GM12878 (cell line): ENCODE data around the gene ZNF646. TPM values are rescaled to one million over a fixed set of nuclear protein-coding genes. Genes with fewer than 3 reads are reported as not detected.
A peak's percentile ranks its signal among the peaks of the same experiment; 100 is the strongest.

Experiments
- ASH2L ChIP-seq: fragments of 300-600, 200-600 bp; sonication (generic); IDR thresholded peaks from 2 replicates; pipeline ENCODE4 v1.6.1; 2017; ENCODE audit warnings: low read depth, mild to moderate bottlenecking, borderline replicate concordance
- CBX3 ChIP-seq: fragments of 200-600 bp; sonication (generic); IDR thresholded peaks from 2 replicates; pipeline ENCODE4 v1.6.1; 2016; ENCODE audit warnings: low read depth, borderline replicate concordance
- EED ChIP-seq: sonication (generic); IDR thresholded peaks from 2 replicates; pipeline ENCODE4 v1.6.1; 2016; ENCODE audit warnings: antibody characterized with exemption, low read depth
- FOXK2 ChIP-seq: fragments of 450-650 bp; IDR thresholded peaks from 2 replicates; pipeline ENCODE4 v1.6.1; 2017; ENCODE audit warnings: mild to moderate bottlenecking, moderate library complexity
- MEF2B ChIP-seq: fragments of 450-650 bp; IDR thresholded peaks from 2 replicates; pipeline ENCODE4 v1.6.1; 2018; ENCODE audit warnings: mild to moderate bottlenecking, moderate library complexity; ENCODE audit not compliant: partially characterized antibody, poor library complexity, severe bottlenecking
- NFYB ChIP-seq: IDR thresholded peaks from 2 replicates; pipeline ENCODE4 v1.6.1; 2011; ENCODE audit warnings: low read depth, mild to moderate bottlenecking, low read length, improper control_type of control experiment, moderate library complexity; ENCODE audit not compliant: insufficient read depth
- NR2C2 ChIP-seq: IDR thresholded peaks from 2 replicates; pipeline ENCODE4 v1.6.1; 2011; ENCODE audit warnings: borderline replicate concordance, low read depth; ENCODE audit not compliant: control insufficient read depth, insufficient read length
- SP1 ChIP-seq: IDR thresholded peaks from one replicate; pipeline ENCODE4 v1.6.1; 2011; ENCODE audit warnings: low read depth, low read length
- SPI1 ChIP-seq: IDR thresholded peaks from 2 replicates; pipeline ENCODE4 v1.6.1; 2011; ENCODE audit warnings: low read depth, mild to moderate bottlenecking, low read length, moderate library complexity, borderline replicate concordance; ENCODE audit not compliant: insufficient read depth
- WRNIP1 ChIP-seq: IDR thresholded peaks from 2 replicates; pipeline ENCODE4 v1.6.1; 2011; ENCODE audit warnings: low read depth, low read length, improper control_type of control experiment, borderline replicate concordance
- polyA plus RNA-seq, 11 experiments: library from polyadenylated mRNA; depleted of rRNA in 4 of 11; unstranded in 6 of 11; stranded (reverse) in 5 of 11; fragments of >200 nt; fragmentation: Nextera tagmentation in 4 of 11; fragmentation: Illumina TruSeq in 1 of 11; extraction: Ambion mirVana in 4 of 11; extraction: Trizol in 1 of 11; gene quantifications; 1 replicate in 1 of 11; 2 replicates in 10 of 11; pipeline versions ENCODE4 v1.2.1 to v1.2.3, GENCODE V29; 2011 to 2016; ENCODE audit warnings: inconsistent platforms in 2 of 11, missing spikeins in 2 of 11, low read depth in 1 of 11
- total RNA-seq, 4 experiments: library from RNA; depleted of rRNA in 3 of 4; stranded (reverse); fragments of >200 nt in 3 of 4; fragmentation: Illumina TruSeq in 1 of 4; extraction: Trizol in 1 of 4; gene quantifications; 2 replicates each; pipeline versions ENCODE4 v1.2.1 to v1.2.3, GENCODE V29; 2013 to 2021
- TF ChIP-seq, protein P1 (sequence below): fragments of 150-350 bp; IDR thresholded peaks from 2 replicates; pipeline ENCODE4 v1.6.1; 2014; ENCODE audit warnings: mild to moderate bottlenecking, low read depth, low read length
- TF ChIP-seq, protein P2 (sequence below): fragments of 450-650 bp; formaldehyde crosslinking; IDR thresholded peaks from 2 replicates; pipeline ENCODE4 v1.4.0; 2020; ENCODE audit warnings: mild to moderate bottlenecking, moderate library complexity
- TF ChIP-seq, protein P3 (sequence below): fragments of 450-650 bp; IDR thresholded peaks from 2 replicates; pipeline ENCODE4 v1.6.1; 2017; ENCODE audit warnings: antibody characterized with exemption, mild to moderate bottlenecking, moderate library complexity
- TF ChIP-seq, protein P4 (sequence below): fragments of 450-650 bp; IDR thresholded peaks from 2 replicates; pipeline ENCODE4 v1.6.1; 2016; ENCODE audit warnings: mild to moderate bottlenecking

The ZNF646 gene
- total and polyA plus RNA-seq, 10 of the 15 experiments (the other 5 are each of a cell fraction or from before 2014, with no cell fraction given), result 0.10 to 21.8 (median 6.4) TPM

DNA sequence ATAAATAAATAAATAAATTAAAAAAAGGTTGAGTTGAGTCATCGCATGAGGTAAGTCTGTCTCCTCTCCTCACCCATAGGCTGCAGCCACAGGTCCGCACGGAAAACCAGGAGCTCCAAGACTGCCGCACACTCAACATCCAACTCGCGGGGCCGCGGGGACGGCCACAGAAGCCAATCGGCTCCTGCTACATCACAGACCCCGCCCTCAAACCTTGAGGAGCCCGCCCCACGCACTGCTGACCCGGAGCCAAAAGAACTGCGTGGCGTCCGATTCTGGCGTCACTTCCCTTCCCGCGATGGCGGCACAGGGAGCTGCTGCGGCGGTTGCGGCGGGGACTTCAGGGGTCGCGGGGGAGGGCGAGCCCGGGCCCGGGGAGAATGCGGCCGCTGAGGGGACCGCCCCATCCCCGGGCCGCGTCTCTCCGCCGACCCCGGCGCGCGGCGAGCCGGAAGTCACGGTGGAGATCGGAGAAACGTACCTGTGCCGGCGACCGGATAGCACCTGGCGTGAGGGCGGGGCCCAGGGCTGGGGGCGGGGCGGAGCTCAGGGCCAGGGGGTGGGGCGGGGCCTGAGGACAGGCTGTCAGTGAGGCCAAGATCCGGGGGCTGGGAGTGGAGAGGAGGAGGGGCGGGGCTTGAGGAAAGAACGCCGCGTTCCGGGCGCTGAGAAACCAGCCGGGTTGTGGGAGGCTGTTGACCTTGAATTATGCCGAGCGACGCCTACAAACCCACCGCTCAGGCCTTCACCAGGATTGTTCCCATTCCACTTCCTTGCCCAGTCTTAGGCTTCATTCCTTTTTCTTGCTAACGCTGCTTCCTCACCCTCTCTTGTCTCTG is 43.4 kb downstream of the ZNF646 start, which contains the start of gene KAT8 (continued):
- TF ChIP-seq, protein P1, sequence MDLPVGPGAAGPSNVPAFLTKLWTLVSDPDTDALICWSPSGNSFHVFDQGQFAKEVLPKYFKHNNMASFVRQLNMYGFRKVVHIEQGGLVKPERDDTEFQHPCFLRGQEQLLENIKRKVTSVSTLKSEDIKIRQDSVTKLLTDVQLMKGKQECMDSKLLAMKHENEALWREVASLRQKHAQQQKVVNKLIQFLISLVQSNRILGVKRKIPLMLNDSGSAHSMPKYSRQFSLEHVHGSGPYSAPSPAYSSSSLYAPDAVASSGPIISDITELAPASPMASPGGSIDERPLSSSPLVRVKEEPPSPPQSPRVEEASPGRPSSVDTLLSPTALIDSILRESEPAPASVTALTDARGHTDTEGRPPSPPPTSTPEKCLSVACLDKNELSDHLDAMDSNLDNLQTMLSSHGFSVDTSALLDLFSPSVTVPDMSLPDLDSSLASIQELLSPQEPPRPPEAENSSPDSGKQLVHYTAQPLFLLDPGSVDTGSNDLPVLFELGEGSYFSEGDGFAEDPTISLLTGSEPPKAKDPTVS, result no peak
- TF ChIP-seq EED (no peak), FOXK2 (no peak), SP1 (peak; percentile 78), ASH2L (0 out of 2 replicates have a peak, but pooled peaks have one; percentile 38), NFYB (peak; percentile 56; the same call in 1 of the 2 replicates), CBX3 (no peak), SPI1 (peak; percentile 24; the same call in 1 of the 2 replicates), NR2C2 (peak; percentile 70), WRNIP1 (no peak), MEF2B (no peak)
- TF ChIP-seq, protein P2, sequence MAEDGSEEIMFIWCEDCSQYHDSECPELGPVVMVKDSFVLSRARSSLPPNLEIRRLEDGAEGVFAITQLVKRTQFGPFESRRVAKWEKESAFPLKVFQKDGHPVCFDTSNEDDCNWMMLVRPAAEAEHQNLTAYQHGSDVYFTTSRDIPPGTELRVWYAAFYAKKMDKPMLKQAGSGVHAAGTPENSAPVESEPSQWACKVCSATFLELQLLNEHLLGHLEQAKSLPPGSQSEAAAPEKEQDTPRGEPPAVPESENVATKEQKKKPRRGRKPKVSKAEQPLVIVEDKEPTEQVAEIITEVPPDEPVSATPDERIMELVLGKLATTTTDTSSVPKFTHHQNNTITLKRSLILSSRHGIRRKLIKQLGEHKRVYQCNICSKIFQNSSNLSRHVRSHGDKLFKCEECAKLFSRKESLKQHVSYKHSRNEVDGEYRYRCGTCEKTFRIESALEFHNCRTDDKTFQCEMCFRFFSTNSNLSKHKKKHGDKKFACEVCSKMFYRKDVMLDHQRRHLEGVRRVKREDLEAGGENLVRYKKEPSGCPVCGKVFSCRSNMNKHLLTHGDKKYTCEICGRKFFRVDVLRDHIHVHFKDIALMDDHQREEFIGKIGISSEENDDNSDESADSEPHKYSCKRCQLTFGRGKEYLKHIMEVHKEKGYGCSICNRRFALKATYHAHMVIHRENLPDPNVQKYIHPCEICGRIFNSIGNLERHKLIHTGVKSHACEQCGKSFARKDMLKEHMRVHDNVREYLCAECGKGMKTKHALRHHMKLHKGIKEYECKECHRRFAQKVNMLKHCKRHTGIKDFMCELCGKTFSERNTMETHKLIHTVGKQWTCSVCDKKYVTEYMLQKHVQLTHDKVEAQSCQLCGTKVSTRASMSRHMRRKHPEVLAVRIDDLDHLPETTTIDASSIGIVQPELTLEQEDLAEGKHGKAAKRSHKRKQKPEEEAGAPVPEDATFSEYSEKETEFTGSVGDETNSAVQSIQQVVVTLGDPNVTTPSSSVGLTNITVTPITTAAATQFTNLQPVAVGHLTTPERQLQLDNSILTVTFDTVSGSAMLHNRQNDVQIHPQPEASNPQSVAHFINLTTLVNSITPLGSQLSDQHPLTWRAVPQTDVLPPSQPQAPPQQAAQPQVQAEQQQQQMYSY (CRISPR knock-in tag), result no peak
- TF ChIP-seq, protein P3, sequence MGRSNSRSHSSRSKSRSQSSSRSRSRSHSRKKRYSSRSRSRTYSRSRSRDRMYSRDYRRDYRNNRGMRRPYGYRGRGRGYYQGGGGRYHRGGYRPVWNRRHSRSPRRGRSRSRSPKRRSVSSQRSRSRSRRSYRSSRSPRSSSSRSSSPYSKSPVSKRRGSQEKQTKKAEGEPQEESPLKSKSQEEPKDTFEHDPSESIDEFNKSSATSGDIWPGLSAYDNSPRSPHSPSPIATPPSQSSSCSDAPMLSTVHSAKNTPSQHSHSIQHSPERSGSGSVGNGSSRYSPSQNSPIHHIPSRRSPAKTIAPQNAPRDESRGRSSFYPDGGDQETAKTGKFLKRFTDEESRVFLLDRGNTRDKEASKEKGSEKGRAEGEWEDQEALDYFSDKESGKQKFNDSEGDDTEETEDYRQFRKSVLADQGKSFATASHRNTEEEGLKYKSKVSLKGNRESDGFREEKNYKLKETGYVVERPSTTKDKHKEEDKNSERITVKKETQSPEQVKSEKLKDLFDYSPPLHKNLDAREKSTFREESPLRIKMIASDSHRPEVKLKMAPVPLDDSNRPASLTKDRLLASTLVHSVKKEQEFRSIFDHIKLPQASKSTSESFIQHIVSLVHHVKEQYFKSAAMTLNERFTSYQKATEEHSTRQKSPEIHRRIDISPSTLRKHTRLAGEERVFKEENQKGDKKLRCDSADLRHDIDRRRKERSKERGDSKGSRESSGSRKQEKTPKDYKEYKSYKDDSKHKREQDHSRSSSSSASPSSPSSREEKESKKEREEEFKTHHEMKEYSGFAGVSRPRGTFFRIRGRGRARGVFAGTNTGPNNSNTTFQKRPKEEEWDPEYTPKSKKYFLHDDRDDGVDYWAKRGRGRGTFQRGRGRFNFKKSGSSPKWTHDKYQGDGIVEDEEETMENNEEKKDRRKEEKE, result no peak
- TF ChIP-seq, protein P4, sequence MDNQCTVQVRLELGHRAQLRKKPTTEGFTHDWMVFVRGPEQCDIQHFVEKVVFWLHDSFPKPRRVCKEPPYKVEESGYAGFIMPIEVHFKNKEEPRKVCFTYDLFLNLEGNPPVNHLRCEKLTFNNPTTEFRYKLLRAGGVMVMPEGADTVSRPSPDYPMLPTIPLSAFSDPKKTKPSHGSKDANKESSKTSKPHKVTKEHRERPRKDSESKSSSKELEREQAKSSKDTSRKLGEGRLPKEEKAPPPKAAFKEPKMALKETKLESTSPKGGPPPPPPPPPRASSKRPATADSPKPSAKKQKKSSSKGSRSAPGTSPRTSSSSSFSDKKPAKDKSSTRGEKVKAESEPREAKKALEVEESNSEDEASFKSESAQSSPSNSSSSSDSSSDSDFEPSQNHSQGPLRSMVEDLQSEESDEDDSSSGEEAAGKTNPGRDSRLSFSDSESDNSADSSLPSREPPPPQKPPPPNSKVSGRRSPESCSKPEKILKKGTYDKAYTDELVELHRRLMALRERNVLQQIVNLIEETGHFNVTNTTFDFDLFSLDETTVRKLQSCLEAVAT, result no peak
- TF ChIP-seq, all 136 proteins: peak for 56
